H9 (cell line): ENCODE data around the gene USB1. TPM values are rescaled to one million over a fixed set of nuclear protein-coding genes. Genes with fewer than 3 reads are reported as not detected.

Experiments used
- DNase-seq: peaks from one replicate; pipeline ENCODE4 v3.0.0-alpha.2; 2017
- H2AFZ ChIP-seq: one replicate; pipeline ENCODE4 v1.6.1; 2013; ENCODE audit warnings: mild to moderate bottlenecking, low read length, control low read depth, moderate library complexity
- H2AK5ac ChIP-seq: 2 replicates; pipeline ENCODE4 v1.6.1; 2013; ENCODE audit warnings: low read length, control low read depth, mixed read lengths; ENCODE audit not compliant: insufficient read length
- H2BK120ac ChIP-seq: one replicate; pipeline ENCODE4 v1.6.1; 2013; ENCODE audit warnings: low read depth, mild to moderate bottlenecking, low read length, control low read depth, inconsistent platforms; ENCODE audit not compliant: poor library complexity, severe bottlenecking
- H2BK12ac ChIP-seq: 2 replicates; pipeline ENCODE4 v1.6.1; 2013; ENCODE audit warnings: low read length, control low read depth, mixed read lengths, low read depth; ENCODE audit not compliant: insufficient read length
- H2BK15ac ChIP-seq: 2 replicates; pipeline ENCODE4 v1.6.1; 2013; ENCODE audit warnings: low read depth, low read length, control low read depth
- H2BK20ac ChIP-seq: one replicate; pipeline ENCODE4 v1.6.1; 2013; ENCODE audit warnings: low read depth, mild to moderate bottlenecking, low read length, control low read depth, inconsistent platforms; ENCODE audit not compliant: poor library complexity, severe bottlenecking
- H2BK5ac ChIP-seq: 2 replicates; pipeline ENCODE4 v1.6.1; 2013; ENCODE audit warnings: low read length, control low read depth, mixed read lengths; ENCODE audit not compliant: insufficient read length
- H3K14ac ChIP-seq: 2 replicates; pipeline ENCODE4 v1.6.1; 2013; ENCODE audit warnings: low read length, control low read depth; ENCODE audit not compliant: insufficient read depth
- H3K18ac ChIP-seq: 2 replicates; pipeline ENCODE4 v1.6.1; 2013; ENCODE audit warnings: low read depth, mild to moderate bottlenecking, mixed read lengths, low read length, control low read depth; ENCODE audit not compliant: insufficient read length
- H3K23ac ChIP-seq: 2 replicates; pipeline ENCODE4 v1.6.1; 2013; ENCODE audit warnings: low read length, control low read depth, mixed read lengths, low read depth; ENCODE audit not compliant: insufficient read length
- H3K23me2 ChIP-seq: 2 replicates; pipeline ENCODE4 v1.6.1; 2013; ENCODE audit warnings: low read depth, mild to moderate bottlenecking, mixed read lengths, low read length, control low read depth; ENCODE audit not compliant: insufficient read length, poor library complexity, severe bottlenecking
- H3K27ac ChIP-seq: 2 replicates; pipeline ENCODE4 v1.5.1; 2013; ENCODE audit warnings: low read length, control low read depth, mixed read lengths, low read depth; ENCODE audit not compliant: insufficient read length
- H3K27me3 ChIP-seq: 2 replicates; pipeline ENCODE4 v1.6.1; 2013; ENCODE audit warnings: low read length, control low read depth, inconsistent platforms; ENCODE audit not compliant: insufficient read depth
- H3K4ac ChIP-seq: 2 replicates; pipeline ENCODE4 v1.6.1; 2013; ENCODE audit warnings: low read depth, mild to moderate bottlenecking, control low read depth, inconsistent platforms, low read length, moderate library complexity
- H3K4me1 ChIP-seq: 2 replicates; pipeline ENCODE4 v1.6.1; 2013; ENCODE audit warnings: low read length, control low read depth, inconsistent platforms; ENCODE audit not compliant: insufficient read depth
- H3K4me2 ChIP-seq: 2 replicates; pipeline ENCODE4 v1.6.1; 2013; ENCODE audit warnings: low read length, control low read depth, mixed read lengths; ENCODE audit not compliant: insufficient read length, insufficient read depth
- H3K56ac ChIP-seq: 2 replicates; pipeline ENCODE4 v1.6.1; 2013; ENCODE audit warnings: low read depth, mild to moderate bottlenecking, mixed read lengths, low read length, control low read depth; ENCODE audit not compliant: insufficient read length
- H3K79me1 ChIP-seq: 2 replicates; pipeline ENCODE4 v1.6.1; 2013; ENCODE audit warnings: low read depth, mild to moderate bottlenecking, moderate library complexity, low read length, control low read depth, inconsistent platforms; ENCODE audit not compliant: insufficient read depth, poor library complexity, severe bottlenecking
- H3K79me2 ChIP-seq: 2 replicates; pipeline ENCODE4 v1.6.1; 2013; ENCODE audit warnings: low read length, control low read depth, inconsistent platforms; ENCODE audit not compliant: insufficient read depth
- H3K9ac ChIP-seq: 2 replicates; pipeline ENCODE4 v1.6.1; 2013; ENCODE audit warnings: low read length, control low read depth, mixed read lengths; ENCODE audit not compliant: insufficient read length; ENCODE audit errors: extremely low read depth
- H3K9me3 ChIP-seq: one replicate; pipeline ENCODE4 v1.6.1; 2013; ENCODE audit warnings: low read depth, low read length, inconsistent platforms; ENCODE audit not compliant: control insufficient read depth
- H3T11ph ChIP-seq: one replicate; pipeline ENCODE4 v1.6.1; 2013; ENCODE audit warnings: mild to moderate bottlenecking, low read length, control low read depth, inconsistent platforms
- H4K20me1 ChIP-seq: one replicate; pipeline ENCODE4 v1.6.1; 2013; ENCODE audit not compliant: control insufficient read depth, insufficient read length, insufficient read depth
- H4K5ac ChIP-seq: 2 replicates; pipeline ENCODE4 v1.6.1; 2013; ENCODE audit warnings: low read depth, mild to moderate bottlenecking, mixed read lengths, low read length, control low read depth; ENCODE audit not compliant: insufficient read length
- H4K8ac ChIP-seq: replicated peaks from 2 replicates; pipeline ENCODE4 v1.6.1; 2013; ENCODE audit warnings: low read length, control low read depth, mixed read lengths, low read depth; ENCODE audit not compliant: insufficient read length
- H4K91ac ChIP-seq: 2 replicates; pipeline ENCODE4 v1.6.1; 2013; ENCODE audit warnings: low read depth, mild to moderate bottlenecking, moderate library complexity, mixed read lengths, low read length, control low read depth; ENCODE audit not compliant: insufficient read length
- H3K27ac Mint-ChIP-seq, 3 experiments: 2 replicates in 2 of 3; 3 replicates in 1 of 3; pipeline ENCODE4 v1.8.0; 2020 to 2021; ENCODE audit warnings: mixed read lengths in 3 of 3, mild to moderate bottlenecking in 1 of 3, moderate library complexity in 1 of 3
- H3K27me3 Mint-ChIP-seq: 2 replicates; pipeline ENCODE4 v1.8.0; 2021; ENCODE audit warnings: low read depth, mild to moderate bottlenecking, moderate library complexity, mixed read lengths
- H3K36me3 Mint-ChIP-seq, 3 experiments: 2 replicates in 2 of 3; 3 replicates in 1 of 3; pipeline ENCODE4 v1.8.0; 2020 to 2021; ENCODE audit warnings: low read depth in 3 of 3, mixed read lengths in 3 of 3; ENCODE audit not compliant: insufficient read depth in 1 of 3
- H3K4me1 Mint-ChIP-seq, 2 experiments: 2 replicates each; pipeline ENCODE4 v1.8.0; 2020; ENCODE audit warnings: mixed read lengths in 2 of 2
- H3K4me3 Mint-ChIP-seq, 2 experiments: 2 replicates in 1 of 2; 3 replicates in 1 of 2; pipeline ENCODE4 v1.8.0; 2020 to 2021; ENCODE audit warnings: mild to moderate bottlenecking in 2 of 2, mixed read lengths in 2 of 2, moderate library complexity in 1 of 2
- H3K9me3 Mint-ChIP-seq, 2 experiments: 2 replicates in 1 of 2; 3 replicates in 1 of 2; pipeline ENCODE4 v1.8.0; 2020; ENCODE audit warnings: mild to moderate bottlenecking in 2 of 2, mixed read lengths in 2 of 2, moderate library complexity in 1 of 2
- CTCF ChIP-seq: fragments of 200-600 bp; sonication (generic); conservative IDR thresholded peaks from 3 replicates; pipeline ENCODE4 v1.8.0; 2021; ENCODE audit warnings: antibody characterized with exemption, mild to moderate bottlenecking
- WGBS: extraction: QIAGEN DNeasy Blood & Tissue Kit; methylation state at CpG from one replicate; pipeline ENCODE4 v1.1.7; 2013; ENCODE audit warnings: missing lambda C conversion rate, low lambda C conversion rate, mixed read lengths; ENCODE audit not compliant: insufficient read length; ENCODE audit errors: extremely low coverage; 5-methylcytosine and 5-hydroxymethylcytosine counted together
- total RNA-seq: library from RNA; stranded (reverse); gene quantifications from 2 replicates; pipeline ENCODE4 v1.2.1, GENCODE V29; 2021

The USB1 gene
- total RNA-seq, 1 experiment from 2014 or later = 65.0 TPM

- Histone ChIP-seq H4K20me1 (no peaks in the 10 kb centered on the region), H3K18ac (no peak overlapping the region), H2BK20ac (no peak overlapping the region), H3K79me2 (no peaks in the 10 kb centered on the region), H3K4me1 (no peaks in the 10 kb centered on the region), H3K4ac (no peak overlapping the region), H3K9ac (no peak overlapping the region), H4K5ac (no peak overlapping the region), H3K27ac (no peak overlapping the region), H3K56ac (no peak overlapping the region), H2BK120ac (no peak overlapping the region), H3T11ph (no peak overlapping the region), H3K23ac (no peak overlapping the region), H3K23me2 (peaks cover 16% of the 10 kb centered on the region), H2BK12ac (no peak overlapping the region), H3K27me3 (peaks cover 11% of the 10 kb centered on the region; the same call in 1 of the 2 replicates), H2BK5ac (no peak overlapping the region), H2AK5ac (no peak overlapping the region), H2BK15ac (no peak overlapping the region), H3K4me2 (no peak overlapping the region), H4K91ac (no peak overlapping the region), H4K8ac (no peak overlapping the region), H3K9me3 (no peaks in the 10 kb centered on the region), H3K14ac (no peak overlapping the region), H2AFZ (no peak overlapping the region), H3K79me1 (no peaks in the 10 kb centered on the region)
- DNase-seq = no peak
- no peaks in the 10 kb centered on the region; a peak in 1 of 7 replicates for H3K36me3 Mint-ChIP-seq
- no peak overlapping the region for H3K4me3 Mint-ChIP-seq
- H3K27me3 Mint-ChIP-seq = peaks cover 33% of the 10 kb centered on the region
- TF ChIP-seq CTCF = no peak
- no peaks in the 10 kb centered on the region for H3K9me3 Mint-ChIP-seq
- no peak overlapping the region for H3K27ac Mint-ChIP-seq
- no CpG with 5 or more reads among the region's 7 CpGs for WGBS
- peaks cover 3 to 9% of the 10 kb centered on the region in 2 experiments; a peak in 3 of 4 replicates for H3K4me1 Mint-ChIP-seq
Measured at GRCh38 chr16:57981636-57982035, 19.6 kb upstream of the USB1 start.
